ENCODE measurements around the gene SLX4.

DNA sequence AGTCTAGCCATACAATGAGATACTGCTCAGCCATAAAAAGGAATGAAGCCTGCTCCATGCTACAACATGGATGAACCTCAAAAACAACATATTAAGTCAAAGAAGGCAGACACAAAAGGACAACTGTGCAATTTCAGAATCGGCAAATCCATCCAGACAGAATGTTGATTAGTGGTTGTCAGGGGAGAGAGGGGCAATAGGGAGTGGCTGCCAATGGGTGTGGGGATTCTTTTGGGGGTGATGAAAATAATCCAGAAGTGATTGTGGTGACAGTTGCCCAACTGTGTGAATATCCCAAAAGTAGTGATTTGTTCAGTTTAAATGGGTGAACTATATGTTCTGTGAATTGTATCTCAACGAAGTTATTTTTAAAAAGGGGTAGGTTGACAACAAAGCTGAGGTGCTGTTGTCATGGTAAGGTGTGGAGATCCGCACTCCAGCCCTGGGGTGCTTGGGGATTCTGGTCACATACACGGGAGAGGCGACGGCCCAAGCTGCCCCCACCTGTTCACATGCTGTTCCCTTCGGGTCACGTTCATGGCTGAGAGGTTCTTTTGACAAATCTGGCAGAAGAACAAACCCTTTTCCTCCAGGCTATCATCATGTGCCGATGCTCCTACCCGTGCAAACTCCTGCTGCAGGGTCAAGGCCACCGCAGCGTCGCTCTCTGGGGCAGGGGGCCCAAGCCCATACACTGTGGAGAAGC is 9.6 kb downstream of the SLX4 start:
- TF ChIP-seq JUND (IDR thresholded peaks at IDR 0.05) (no peak), EZH2 (IDR thresholded peaks at IDR 0.05) (no peak), CEBPB (IDR thresholded peaks at IDR 0.05; ENCODE audit: low read depth) (no peak), SIN3A (IDR thresholded peaks at IDR 0.05; ENCODE audit: low read depth) (no peak), POLR2AphosphoS5 (IDR thresholded peaks at IDR 0.05; ENCODE audit: low read depth, low read length) (no peak), EZH2phosphoT487 (IDR thresholded peaks at IDR 0.05; ENCODE audit: borderline replicate concordance) (no peak), POLR2A (IDR thresholded peaks at IDR 0.05; ENCODE audit: borderline replicate concordance, extremely low read depth, insufficient read depth, insufficient read length) (no peak), ELF1 (IDR thresholded peaks at IDR 0.05; ENCODE audit: borderline replicate concordance, low read depth) (no peak)
- TF ChIP-seq, protein P1, sequence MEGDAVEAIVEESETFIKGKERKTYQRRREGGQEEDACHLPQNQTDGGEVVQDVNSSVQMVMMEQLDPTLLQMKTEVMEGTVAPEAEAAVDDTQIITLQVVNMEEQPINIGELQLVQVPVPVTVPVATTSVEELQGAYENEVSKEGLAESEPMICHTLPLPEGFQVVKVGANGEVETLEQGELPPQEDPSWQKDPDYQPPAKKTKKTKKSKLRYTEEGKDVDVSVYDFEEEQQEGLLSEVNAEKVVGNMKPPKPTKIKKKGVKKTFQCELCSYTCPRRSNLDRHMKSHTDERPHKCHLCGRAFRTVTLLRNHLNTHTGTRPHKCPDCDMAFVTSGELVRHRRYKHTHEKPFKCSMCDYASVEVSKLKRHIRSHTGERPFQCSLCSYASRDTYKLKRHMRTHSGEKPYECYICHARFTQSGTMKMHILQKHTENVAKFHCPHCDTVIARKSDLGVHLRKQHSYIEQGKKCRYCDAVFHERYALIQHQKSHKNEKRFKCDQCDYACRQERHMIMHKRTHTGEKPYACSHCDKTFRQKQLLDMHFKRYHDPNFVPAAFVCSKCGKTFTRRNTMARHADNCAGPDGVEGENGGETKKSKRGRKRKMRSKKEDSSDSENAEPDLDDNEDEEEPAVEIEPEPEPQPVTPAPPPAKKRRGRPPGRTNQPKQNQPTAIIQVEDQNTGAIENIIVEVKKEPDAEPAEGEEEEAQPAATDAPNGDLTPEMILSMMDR (IDR thresholded peaks at IDR 0.05 in 2 of 3, conservative IDR thresholded peaks at IDR 0.05 in 1 of 3; ENCODE audit: borderline replicate concordance in 1 of 3, insufficient read depth in 1 of 3, low read depth in 2 of 3, low read length in 2 of 3), result no peak
- TF ChIP-seq, protein P2, sequence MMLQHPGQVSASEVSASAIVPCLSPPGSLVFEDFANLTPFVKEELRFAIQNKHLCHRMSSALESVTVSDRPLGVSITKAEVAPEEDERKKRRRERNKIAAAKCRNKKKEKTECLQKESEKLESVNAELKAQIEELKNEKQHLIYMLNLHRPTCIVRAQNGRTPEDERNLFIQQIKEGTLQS (IDR thresholded peaks at IDR 0.05), result no peak
- TF ChIP-seq, protein P3, sequence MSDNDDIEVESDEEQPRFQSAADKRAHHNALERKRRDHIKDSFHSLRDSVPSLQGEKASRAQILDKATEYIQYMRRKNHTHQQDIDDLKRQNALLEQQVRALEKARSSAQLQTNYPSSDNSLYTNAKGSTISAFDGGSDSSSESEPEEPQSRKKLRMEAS (IDR thresholded peaks at IDR 0.05), result no peak
